NK-92 (cell line): ENCODE results near the gene TRIM56.
"Not testable (repeated sequence)": the region's sequence is repeated elsewhere in the genome, so short reads cannot be mapped to it uniquely, and the experiment has no call there.

Experiments used
- DNase-seq: peaks from one replicate; lab custom pipeline; 2025; ENCODE audit not compliant: unreplicated experiment; lab: John Stamatoyannopoulos, UW

Gene TRIM56

GRCh38 chr7:101129603-101130117 lies 44.4 kb downstream of the TRIM56 start:
- no peak for DNase-seq

- DNase-seq, result not testable (repeated sequence)
Observed at GRCh38 chr7:101132626-101133600, 47.6 kb downstream of the TRIM56 start.

GRCh38 chr7:101133621-101134398 lies 48.5 kb downstream of the TRIM56 start:
- no peak for DNase-seq

GRCh38 chr7:101134399-101134980 lies 49.2 kb downstream of the TRIM56 start:
- no peak for DNase-seq

GRCh38 chr7:101137651-101138212 lies 52.5 kb downstream of the TRIM56 start:
- no peak for DNase-seq

- no peak for DNase-seq
Observed at GRCh38 chr7:101138213-101138870, 53.1 kb downstream of the TRIM56 start.

- no peak for DNase-seq
Observed at GRCh38 chr7:101140339-101140699, 55.0 kb downstream of the TRIM56 start.

- no peak for DNase-seq
Observed at GRCh38 chr7:101140746-101141382, 55.6 kb downstream of the TRIM56 start.
